K562 (cell line): ENCODE data around the gene AGAP3. TPM values are rescaled to one million over a fixed set of nuclear protein-coding genes. Genes with fewer than 3 reads are reported as not detected.

Experiments
- ATAC-seq: fragments of 200-7000 bp; cut with Tn5 transposase; 3 replicates; pipeline ENCODE4 v1.9.1; 2020; ENCODE audit warnings: moderate library complexity
- BruUV-seq: library from RNA; stranded (reverse); fragments of 400-500 nt; replicated peaks from 2 replicates; lab custom pipeline; 2021; lab: Mats Ljungman, UMichigan
- CTCF ChIA-PET: fragments of 300-600 bp; formaldehyde crosslinking; extraction: SDS; loops from one replicate; lab custom pipeline; 2021; ENCODE audit warnings: low intra/inter-chr PET ratio; lab: Yijun Ruan, JAX
- POLR2A ChIA-PET: fragments of 300-600, 350-650 bp; sonication (Branson Sonifier 250); formaldehyde crosslinking; extraction: SDS; loops from one replicate; lab custom pipeline; 2021; ENCODE audit warnings: antibody characterized with exemption, inconsistent platforms; lab: Yijun Ruan, JAX
- DNase-seq, 4 experiments: peaks; one replicate each; pipeline versions ENCODE4 v3.0.0 to v3.0.0-alpha.2; 2011 to 2018; ENCODE audit warnings: low spot score in 3 of 4, mixed read lengths in 3 of 4; ENCODE audit errors: extremely low read depth in 1 of 4
- FAIRE-seq: peaks from 2 replicates; lab custom pipeline; 2011; peaks lifted over from hg19 to GRCh38; lab: Jason Lieb, UNC
- H2AFZ ChIP-seq: 2 replicates; pipeline ENCODE4 v1.6.0; 2011; ENCODE audit warnings: low read depth, low read length, control low read depth, inconsistent platforms
- H3K27ac ChIP-seq: fragments of 200-600 bp; 3 replicates; pipeline ENCODE4 v1.8.0; 2011; ENCODE audit warnings: low read depth, mild to moderate bottlenecking, control low read depth, inconsistent platforms, low read length, moderate library complexity, mixed read lengths; ENCODE audit errors: extremely low read depth
- H3K27me3 ChIP-seq, 2 experiments: fragments of 300-600 bp in 1 of 2; 2 replicates in 1 of 2; 3 replicates in 1 of 2; pipeline versions ENCODE4 v1.6.0 to v1.8.0; 2011; ENCODE audit warnings: inconsistent platforms in 2 of 2, low read length in 2 of 2, mild to moderate bottlenecking in 1 of 2, mixed read lengths in 1 of 2, moderate library complexity in 1 of 2; ENCODE audit not compliant: control insufficient read depth in 2 of 2, insufficient read depth in 2 of 2
- H3K36me3 ChIP-seq: fragments of 300-600 bp; 3 replicates; pipeline ENCODE4 v1.8.0; 2011; ENCODE audit warnings: mild to moderate bottlenecking, low read length, inconsistent platforms; ENCODE audit not compliant: control insufficient read depth, insufficient read depth
- H3K4me1 ChIP-seq, 2 experiments: fragments of 200-600 bp in 1 of 2; replicated peaks in 1 of 2; 2 replicates in 1 of 2; 3 replicates in 1 of 2; pipeline versions ENCODE4 v1.5.1 to v1.8.0; 2011; ENCODE audit warnings: inconsistent platforms in 2 of 2, low read length in 2 of 2, mild to moderate bottlenecking in 1 of 2, mixed read lengths in 1 of 2, moderate library complexity in 1 of 2; ENCODE audit not compliant: control insufficient read depth in 2 of 2, insufficient read depth in 2 of 2
- H3K4me2 ChIP-seq: 2 replicates; pipeline ENCODE4 v1.6.1; 2011; ENCODE audit warnings: low read length, control low read depth, inconsistent platforms, mixed read lengths; ENCODE audit not compliant: insufficient read depth
- H3K4me3 ChIP-seq: fragments of 200-600 bp; sonication (generic), shearing (Covaris generic); 2 replicates; pipeline ENCODE4 v1.5.1; 2016; ENCODE audit warnings: control low read depth, inconsistent platforms
- H3K79me2 ChIP-seq: fragments of 200-600 bp; 3 replicates; pipeline ENCODE4 v1.8.0; 2011; ENCODE audit warnings: low read length, inconsistent platforms; ENCODE audit not compliant: control insufficient read depth, insufficient read depth
- H3K9ac ChIP-seq, 2 experiments: 2 replicates each; pipeline versions ENCODE4 v1.6.0 to v1.6.1; 2011; ENCODE audit warnings: low read depth in 2 of 2, low read length in 2 of 2, control low read depth in 1 of 2, inconsistent platforms in 1 of 2, mild to moderate bottlenecking in 1 of 2, mixed read lengths in 1 of 2; ENCODE audit not compliant: insufficient read depth in 1 of 2
- H3K9me1 ChIP-seq: one replicate; pipeline ENCODE4 v1.6.0; 2011; ENCODE audit warnings: inconsistent platforms, mild to moderate bottlenecking, low read length, moderate library complexity; ENCODE audit not compliant: control insufficient read depth, insufficient read depth
- H3K9me3 ChIP-seq: replicated peaks from 2 replicates; pipeline ENCODE4 v1.5.1; 2011; ENCODE audit warnings: low read depth, low read length, inconsistent platforms; ENCODE audit not compliant: control insufficient read depth, insufficient read depth
- H4K20me1 ChIP-seq: replicated peaks from 2 replicates; pipeline ENCODE4 v1.6.1; 2011; ENCODE audit warnings: low read length, inconsistent platforms, mixed read lengths; ENCODE audit not compliant: control insufficient read depth, insufficient read depth
- CBFA2T2 ChIP-seq: fragments of 450-650 bp; conservative IDR thresholded peaks from 2 replicates; pipeline ENCODE4 v1.6.1; 2017; ENCODE audit warnings: mild to moderate bottlenecking
- CHD2 ChIP-seq: IDR thresholded peaks from 2 replicates; pipeline ENCODE4 v1.6.1; 2011; ENCODE audit warnings: low read depth, low read length
- CREB1 ChIP-seq, 2 experiments: sonication (generic) in 1 of 2; formaldehyde crosslinking in 1 of 2; IDR thresholded peaks; 2 replicates each; pipeline versions ENCODE4 v1.6.1 to v1.8.0; 2012 to 2022; ENCODE audit warnings: inconsistent platforms in 1 of 2, mild to moderate bottlenecking in 1 of 2, missing genetic modification reagents in 1 of 2, moderate library complexity in 1 of 2
- GABPA ChIP-seq: fragments of 200-800 bp; sonication (Bioruptor generic); conservative IDR thresholded peaks from 2 replicates; pipeline ENCODE4 v1.6.1; 2016; ENCODE audit warnings: low read depth, missing genetic modification characterization, missing compliant biosample characterization
- KDM4B ChIP-seq, 2 experiments: fragments of 450-650 bp in 1 of 2; sonication (generic) in 1 of 2; IDR thresholded peaks; 2 replicates each; pipeline ENCODE4 v1.6.1; 2016 to 2017; ENCODE audit warnings: borderline replicate concordance in 2 of 2, antibody characterized with exemption in 1 of 2, low read depth in 1 of 2, mild to moderate bottlenecking in 1 of 2
- KLF1 ChIP-seq: fragments of 450-650 bp; IDR thresholded peaks from 2 replicates; pipeline ENCODE4 v1.6.1; 2016; ENCODE audit warnings: missing genetic modification characterization, missing compliant biosample characterization
- MEF2A ChIP-seq: IDR thresholded peaks from 2 replicates; pipeline ENCODE4 v1.6.1; 2011; ENCODE audit warnings: low read depth, mild to moderate bottlenecking, low read length, moderate library complexity; ENCODE audit not compliant: control insufficient read depth
- PCBP2 ChIP-seq: fragments of 200-400 bp; formaldehyde crosslinking; IDR thresholded peaks from 2 replicates; pipeline ENCODE4 v1.6.1; 2018; ENCODE audit warnings: low read length, low read depth, mild to moderate bottlenecking, moderate library complexity; ENCODE audit not compliant: poor library complexity, severe bottlenecking
- PHF8 ChIP-seq: fragments of 200-600 bp; sonication (generic); IDR thresholded peaks from 2 replicates; pipeline ENCODE4 v1.6.1; 2012; ENCODE audit warnings: mixed run types, mild to moderate bottlenecking, inconsistent platforms, low read length, moderate library complexity, borderline replicate concordance
- ZNF12 ChIP-seq: sonication (generic); formaldehyde crosslinking; IDR thresholded peaks from 2 replicates; pipeline ENCODE4 v1.4.0; 2020; ENCODE audit warnings: mild to moderate bottlenecking, missing genetic modification reagents
- ZSCAN29 ChIP-seq: fragments of 450-650 bp; IDR thresholded peaks from 2 replicates; pipeline ENCODE4 v1.6.1; 2017
- WGBS: fragments of 100-300 bp; shearing (Covaris generic); methylation state at CpG from one replicate; pipeline ENCODE4 v1.1.6; 2016; ENCODE audit warnings: low coverage, mixed read lengths; ENCODE audit not compliant: insufficient coverage; ENCODE audit errors: missing lambda C conversion rate; 5-methylcytosine and 5-hydroxymethylcytosine counted together
- in situ Hi-C: fragments of 300-500 bp; cut with MboI; formaldehyde crosslinking; loops from 4 replicates; pipeline ENCODE4 v1.15.0; 2018; ENCODE audit warnings: inconsistent platforms, mixed read lengths
- intact Hi-C: fragments of 100-400 bp; cut with micrococcal nuclease; formaldehyde crosslinking; loops from 2 replicates; pipeline ENCODE4 v1.14.2; 2022
- polyA plus RNA-seq, 8 experiments: library from polyadenylated mRNA; depleted of rRNA in 4 of 8; stranded (reverse) in 5 of 8; unstranded in 3 of 8; fragments of >200 nt; fragmentation: Nextera tagmentation in 2 of 8; fragmentation: Illumina TruSeq in 1 of 8; extraction: Ambion mirVana in 2 of 8; extraction: Trizol in 1 of 8; gene quantifications; 2 replicates each; pipeline versions ENCODE4 v1.2.1 to v1.2.3, GENCODE V29; 2011 to 2014; ENCODE audit warnings: inconsistent platforms in 1 of 8, missing spikeins in 1 of 8
- total RNA-seq, 7 experiments: library from RNA; depleted of rRNA in 6 of 7; stranded (reverse); fragments of >200 nt in 6 of 7; fragmentation: Illumina TruSeq in 2 of 7; extraction: Trizol in 2 of 7; gene quantifications; 2 replicates each; pipeline versions ENCODE4 v1.2.1 to v1.2.3, GENCODE V29; 2011 to 2021; ENCODE audit warnings: low replicate concordance in 1 of 7
- TF ChIP-seq, protein P1 (sequence below): fragments of 450-650 bp; IDR thresholded peaks from 2 replicates; pipeline ENCODE4 v1.6.1; 2016; ENCODE audit warnings: low read depth

Gene AGAP3
- total and polyA plus RNA-seq, 9 of the 15 experiments (the other 6 are each of a cell fraction or from before 2014, with no cell fraction given): 3.4 to 208 (median 62.2) TPM

DNA sequence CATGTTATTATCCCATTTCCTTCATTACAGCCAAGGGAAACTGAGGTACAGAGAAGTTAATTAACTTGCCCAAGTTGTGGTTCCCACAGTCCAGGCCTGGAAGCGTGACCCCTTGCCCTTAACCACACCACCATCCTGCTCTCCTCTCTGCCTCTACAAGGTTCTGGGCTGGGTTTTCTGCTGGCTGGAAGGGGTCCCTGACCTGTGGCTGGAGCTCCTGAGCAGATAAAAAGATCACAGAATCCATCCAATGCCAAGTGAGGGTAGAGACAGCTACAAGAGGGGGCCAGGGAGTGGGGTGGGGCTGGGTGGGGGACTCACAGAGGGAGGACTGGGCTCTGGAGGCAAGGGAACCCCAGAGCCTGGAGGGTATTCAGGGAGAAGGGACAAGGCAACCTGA is 91.0 kb downstream of the AGAP3 start (continued):
- TF ChIP-seq ZNF12 (no peak), CBFA2T2 (no peak), PHF8 (no peak)

DNA sequence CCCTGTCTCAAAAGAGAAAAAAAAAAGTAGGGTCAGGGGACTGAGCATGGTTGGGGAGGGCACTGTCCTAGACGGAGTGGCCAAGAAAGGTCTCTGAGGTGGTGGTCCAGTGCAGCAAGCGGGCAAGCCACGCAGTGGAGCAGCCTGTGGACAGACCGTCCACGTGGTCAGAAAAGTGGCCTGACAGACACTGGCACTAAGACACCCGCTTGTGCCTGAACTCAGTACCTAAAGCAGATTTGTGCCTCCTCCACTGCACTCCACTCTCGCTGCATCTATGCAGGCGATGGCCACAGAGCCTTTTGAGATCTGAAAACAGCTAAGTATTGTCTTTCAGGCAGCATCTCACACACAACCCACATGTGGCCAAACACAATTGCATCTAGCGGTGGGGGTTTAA is 92.0 kb downstream of the AGAP3 start:
- Histone ChIP-seq H3K79me2 (no peaks in the 10 kb centered on the region), H3K9me1 (peaks cover 3% of the 10 kb centered on the region), H4K20me1 (peaks cover 16% of the 10 kb centered on the region; the same call in 1 of the 2 replicates), H3K36me3 (no peaks in the 10 kb centered on the region), H3K4me3 (no peak overlapping the region), H3K27me3 (peaks cover 52 to 79% of the 10 kb centered on the region in 2 experiments), H3K9me3 (no peaks in the 10 kb centered on the region; the same call in 1 of the 2 replicates), H2AFZ (no peak overlapping the region), H3K9ac (no peak overlapping the region), H3K27ac (no peak overlapping the region), H3K4me2 (no peak overlapping the region), H3K4me1 (peaks cover 0 to 19% of the 10 kb centered on the region in 2 experiments; a peak in 2 of 5 replicates)
- FAIRE-seq (no peak), ATAC-seq (no peak), DNase-seq (no peak)
- no TSS peak for BruUV-seq
- POLR2A ChIA-PET: interaction anchor here (1.4 kb wide), 1 partner anchor 9 kb away, joined by 4 read pairs; no protein-coding TSS in a partner anchor
- in situ Hi-C loops (no loop called here), intact Hi-C loops (loop anchor here (10.0 kb wide), 2 partner anchors 163 to 213 kb away; no protein-coding TSS in a partner anchor)
- CTCF ChIA-PET: interaction anchor here (0.7 kb wide), 1 partner anchor 795 kb away, joined by 3 read pairs; no protein-coding TSS in a partner anchor
- 2% methylated on average over 9 of the region's 9 CpGs for WGBS
- TF ChIP-seq KDM4B (IDR thresholded peaks at IDR 0.05; ENCODE audit: borderline replicate concordance in 2 of 2, low read depth in 1 of 2) (no peak), MEF2A (no peak), CHD2 (no peak), KLF1 (tag) (no peak), ZSCAN29 (no peak), GABPA (tag) (no peak), CREB1 (IDR thresholded peaks at IDR 0.05) (no peak), CREB1 (CRISPR knock-in tag; IDR thresholded peaks at IDR 0.05) (no peak), PCBP2 (no peak)
- TF ChIP-seq, protein P1, sequence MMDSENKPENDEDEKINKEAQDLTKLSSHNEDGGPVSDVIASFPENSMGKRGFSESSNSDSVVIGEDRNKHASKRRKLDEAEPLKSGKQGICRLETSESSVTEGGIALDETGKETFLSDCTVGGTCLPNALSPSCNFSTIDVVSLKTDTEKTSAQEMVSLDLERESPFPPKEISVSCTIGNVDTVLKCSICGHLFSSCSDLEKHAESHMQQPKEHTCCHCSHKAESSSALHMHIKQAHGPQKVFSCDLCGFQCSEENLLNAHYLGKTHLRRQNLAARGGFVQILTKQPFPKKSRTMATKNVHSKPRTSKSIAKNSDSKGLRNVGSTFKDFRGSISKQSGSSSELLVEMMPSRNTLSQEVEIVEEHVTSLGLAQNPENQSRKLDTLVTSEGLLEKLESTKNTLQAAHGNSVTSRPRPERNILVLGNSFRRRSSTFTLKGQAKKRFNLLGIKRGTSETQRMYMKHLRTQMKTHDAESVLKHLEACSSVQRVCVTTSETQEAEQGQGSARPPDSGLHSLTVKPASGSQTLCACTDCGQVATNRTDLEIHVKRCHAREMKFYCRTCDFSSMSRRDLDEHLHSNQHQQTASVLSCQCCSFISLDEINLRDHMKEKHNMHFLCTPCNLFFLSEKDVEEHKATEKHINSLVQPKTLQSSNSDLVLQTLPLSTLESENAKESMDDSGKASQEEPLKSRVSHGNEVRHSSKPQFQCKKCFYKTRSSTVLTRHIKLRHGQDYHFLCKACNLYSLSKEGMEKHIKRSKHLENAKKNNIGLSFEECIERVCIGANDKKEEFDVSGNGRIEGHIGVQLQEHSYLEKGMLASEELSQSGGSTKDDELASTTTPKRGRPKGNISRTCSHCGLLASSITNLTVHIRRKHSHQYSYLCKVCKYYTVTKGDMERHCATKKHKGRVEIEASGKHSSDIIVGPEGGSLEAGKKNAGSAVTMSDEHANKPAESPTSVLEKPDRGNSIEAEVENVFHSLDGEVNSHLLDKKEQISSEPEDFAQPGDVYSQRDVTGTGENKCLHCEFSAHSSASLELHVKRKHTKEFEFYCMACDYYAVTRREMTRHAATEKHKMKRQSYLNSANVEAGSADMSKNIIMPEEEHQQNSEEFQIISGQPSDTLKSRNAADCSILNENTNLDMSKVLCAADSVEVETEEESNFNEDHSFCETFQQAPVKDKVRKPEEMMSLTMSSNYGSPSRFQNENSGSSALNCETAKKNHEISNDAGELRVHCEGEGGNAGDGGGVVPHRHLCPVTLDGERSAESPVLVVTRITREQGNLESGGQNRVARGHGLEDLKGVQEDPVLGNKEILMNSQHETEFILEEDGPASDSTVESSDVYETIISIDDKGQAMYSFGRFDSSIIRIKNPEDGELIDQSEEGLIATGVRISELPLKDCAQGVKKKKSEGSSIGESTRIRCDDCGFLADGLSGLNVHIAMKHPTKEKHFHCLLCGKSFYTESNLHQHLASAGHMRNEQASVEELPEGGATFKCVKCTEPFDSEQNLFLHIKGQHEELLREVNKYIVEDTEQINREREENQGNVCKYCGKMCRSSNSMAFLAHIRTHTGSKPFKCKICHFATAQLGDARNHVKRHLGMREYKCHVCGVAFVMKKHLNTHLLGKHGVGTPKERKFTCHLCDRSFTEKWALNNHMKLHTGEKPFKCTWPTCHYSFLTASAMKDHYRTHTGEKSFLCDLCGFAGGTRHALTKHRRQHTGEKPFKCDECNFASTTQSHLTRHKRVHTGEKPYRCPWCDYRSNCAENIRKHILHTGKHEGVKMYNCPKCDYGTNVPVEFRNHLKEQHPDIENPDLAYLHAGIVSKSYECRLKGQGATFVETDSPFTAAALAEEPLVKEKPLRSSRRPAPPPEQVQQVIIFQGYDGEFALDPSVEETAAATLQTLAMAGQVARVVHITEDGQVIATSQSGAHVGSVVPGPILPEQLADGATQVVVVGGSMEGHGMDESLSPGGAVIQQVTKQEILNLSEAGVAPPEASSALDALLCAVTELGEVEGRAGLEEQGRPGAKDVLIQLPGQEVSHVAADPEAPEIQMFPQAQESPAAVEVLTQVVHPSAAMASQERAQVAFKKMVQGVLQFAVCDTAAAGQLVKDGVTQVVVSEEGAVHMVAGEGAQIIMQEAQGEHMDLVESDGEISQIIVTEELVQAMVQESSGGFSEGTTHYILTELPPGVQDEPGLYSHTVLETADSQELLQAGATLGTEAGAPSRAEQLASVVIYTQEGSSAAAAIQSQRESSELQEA: no peak
